Esophagus muscularis mucosa (tissue), 4 donors: ENCODE measurements around the gene USP49. TPM values are rescaled to one million over a fixed set of nuclear protein-coding genes. Genes with fewer than 3 reads are reported as not detected.

Experiments
- DNase-seq: peaks from one replicate; pipeline ENCODE4 v3.0.0-alpha.2; 2017; ENCODE audit errors: extremely low spot score
- H3K27ac ChIP-seq, 4 donors: fragments of 200-600 bp; sonication (generic); replicated peaks in 1 of 4; 1 replicate in 3 of 4; 2 replicates in 1 of 4; pipeline ENCODE4 v1.5.1; 2016 to 2019; ENCODE audit warnings: mild to moderate bottlenecking in 1 of 4
- H3K27me3 ChIP-seq, 4 donors: fragments of 200-600 bp; sonication (generic); one replicate each; pipeline versions ENCODE4 v1.5.1 to v1.6.0; 2016 to 2019
- H3K36me3 ChIP-seq, 4 donors: fragments of 200-600 bp; sonication (generic); one replicate each; pipeline ENCODE4 v1.5.1; 2016 to 2019
- H3K4me1 ChIP-seq, 4 donors: fragments of 200-600 bp; sonication (generic); one replicate each; pipeline ENCODE4 v1.5.1; 2016 to 2019
- H3K4me3 ChIP-seq, 4 donors: fragments of 200-600 bp; sonication (generic); 1 replicate in 2 of 4; 2 replicates in 2 of 4; pipeline ENCODE4 v1.5.1; 2016 to 2019; ENCODE audit warnings: mild to moderate bottlenecking in 4 of 4, moderate library complexity in 1 of 4
- H3K9me3 ChIP-seq, 4 donors: fragments of 200-600 bp; sonication (generic); 1 replicate in 3 of 4; 2 replicates in 1 of 4; pipeline ENCODE4 v1.5.1; 2016 to 2019
- CTCF ChIP-seq, 3 experiments: fragments of 200-600 bp in 2 of 3; fragments of 450-650 bp in 1 of 3; sonication (generic) in 2 of 3; IDR thresholded peaks; one replicate each; pipeline ENCODE4 v1.5.1; 2017 to 2019; ENCODE audit warnings: antibody characterized with exemption in 3 of 3, mild to moderate bottlenecking in 2 of 3, moderate library complexity in 1 of 3
- EP300 ChIP-seq: sonication (generic); formaldehyde crosslinking; IDR thresholded peaks from one replicate; pipeline ENCODE4 v1.6.1; 2017; ENCODE audit warnings: antibody characterized with exemption
- POLR2A ChIP-seq: fragments of 450-650 bp; IDR thresholded peaks from one replicate; pipeline ENCODE4 v1.6.1; 2017; ENCODE audit warnings: antibody characterized with exemption, moderate library complexity, mild to moderate bottlenecking, low read depth
- POLR2AphosphoS5 ChIP-seq, 2 donors: sonication (generic); formaldehyde crosslinking; IDR thresholded peaks; one replicate each; pipeline ENCODE4 v1.6.1; 2017; ENCODE audit warnings: antibody characterized with exemption in 2 of 2
- WGBS: methylation state at CpG from one replicate; pipeline ENCODE4 v1.1.5; 2018; 5-methylcytosine and 5-hydroxymethylcytosine counted together
- intact Hi-C: fragments of 100-400 bp; cut with DNase I; formaldehyde crosslinking; loops from one replicate; pipeline ENCODE4 v1.15.1; 2023
- total RNA-seq, 4 donors: library from RNA; depleted of rRNA; stranded (reverse); fragments of >200 nt; gene quantifications; one replicate each; pipeline versions ENCODE4 v1.1.0 to v1.2.1, GENCODE V29; 2016

Gene USP49
- total RNA-seq, 4 donors from 2014 or later: 1.3 to 2.5 (median 2.3) TPM

- H3K27me3 ChIP-seq: no peaks in the 10 kb centered on the region
- H3K4me1 ChIP-seq: peaks cover 10 to 13% (median 10%) of the 10 kb centered on the region in 4 donors
- peaks cover 72 to 100% (median 98%) of the 10 kb centered on the region in 4 donors for H3K36me3 ChIP-seq
- no peaks in the 10 kb centered on the region for H3K9me3 ChIP-seq
- no peak overlapping the region for H3K4me3 ChIP-seq
- no peak overlapping the region for H3K27ac ChIP-seq
- TF ChIP-seq EP300 (no peak), CTCF (IDR thresholded peaks at IDR 0.05) (no peak), POLR2A (no peak), POLR2AphosphoS5 (IDR thresholded peaks at IDR 0.05) (no peak)
- DNase-seq: no peak
- intact Hi-C loops: loop anchor here (10.0 kb wide), 1 partner anchor 87 kb away; no protein-coding TSS in a partner anchor
- 62% methylated on average over 2 of the region's 2 CpGs for WGBS
Measured at GRCh38 chr6:41931792-41932191, 36.6 kb upstream of the USP49 start.

- peaks cover 63 to 90% (median 86%) of the 10 kb centered on the region in 4 donors for H3K36me3 ChIP-seq
- no peak for DNase-seq
- intact Hi-C loops: loop anchor here (10.0 kb wide), 2 partner anchors 85 to 285 kb away; partner anchors contain the start of gene MRPS10
- H3K4me1 ChIP-seq: peaks cover 0 to 3% (median 0%) of the 10 kb centered on the region in 4 donors
- no peak overlapping the region for H3K27ac ChIP-seq
- no peaks in the 10 kb centered on the region for H3K9me3 ChIP-seq
- 93% methylated on average over 4 of the region's 6 CpGs for WGBS
- H3K4me3 ChIP-seq: no peak overlapping the region
- H3K27me3 ChIP-seq: no peaks in the 10 kb centered on the region
- TF ChIP-seq POLR2AphosphoS5 (IDR thresholded peaks at IDR 0.05) (no peak), CTCF (IDR thresholded peaks at IDR 0.05) (no peak), POLR2A (no peak), EP300 (no peak)
Measured at GRCh38 chr6:41929924-41930323, 34.7 kb upstream of the USP49 start.

- Histone ChIP-seq H3K27me3 (no peaks in the 10 kb centered on the region), H3K4me3 (no peak overlapping the region), H3K27ac (no peak overlapping the region), H3K36me3 (peaks cover 44 to 71% (median 64%) of the 10 kb centered on the region in 4 donors), H3K9me3 (no peaks in the 10 kb centered on the region), H3K4me1 (peaks cover 12 to 28% (median 16%) of the 10 kb centered on the region in 4 donors)
- intact Hi-C loops: loop anchor here (10.0 kb wide), 1 partner anchor 288 kb away; the partner anchor contains the start of gene MRPS10
- no peak for DNase-seq
- TF ChIP-seq POLR2A: no peak
- no peak for TF ChIP-seq EP300
- no peak for TF ChIP-seq POLR2AphosphoS5 (IDR thresholded peaks at IDR 0.05)
- TF ChIP-seq CTCF (IDR thresholded peaks at IDR 0.05): no peak
- WGBS: 88% methylated on average over 6 of the region's 6 CpGs
Measured at GRCh38 chr6:41927253-41927652, 32.1 kb upstream of the USP49 start.

GRCh38 chr6:41922154-41922553, 27.0 kb upstream of the USP49 start:
- no peaks in the 10 kb centered on the region for H3K27me3 ChIP-seq
- no peak for DNase-seq
- TF ChIP-seq CTCF (IDR thresholded peaks at IDR 0.05) (no peak), POLR2AphosphoS5 (IDR thresholded peaks at IDR 0.05) (no peak), POLR2A (no peak), EP300 (no peak)
- peak overlapping the region; percentile 71 to 92 (median 82) for H3K4me3 ChIP-seq
- intact Hi-C loops: loop anchor here (5.0 to 10.0 kb wide), 2 partner anchors 120 to 293 kb away; partner anchors contain the start of gene MRPS10
- peak overlapping the region in 1 of 4 donors; percentile 97 for H3K27ac ChIP-seq
- H3K4me1 ChIP-seq: peaks cover 35 to 66% (median 49%) of the 10 kb centered on the region in 4 donors
- no peaks in the 10 kb centered on the region for H3K9me3 ChIP-seq
- WGBS: 9% methylated on average over 7 of the region's 7 CpGs
- peaks cover 0 to 21% (median 16%) of the 10 kb centered on the region in 4 donors for H3K36me3 ChIP-seq

- H3K4me3 ChIP-seq: peak overlapping the region; percentile 71 to 92 (median 82)
Measured at GRCh38 chr6:41921712-41921998, 26.5 kb upstream of the USP49 start.

More at GRCh38 chr6:41921712-41921998, 26.5 kb upstream of the USP49 start:
- Histone ChIP-seq H3K27me3 (no peaks in the 10 kb centered on the region), H3K36me3 (peaks cover 1 to 21% (median 16%) of the 10 kb centered on the region in 4 donors), H3K4me1 (peaks cover 37 to 67% (median 54%) of the 10 kb centered on the region in 4 donors), H3K27ac (peak overlapping the region; percentile 92 to 99 (median 94)), H3K9me3 (no peaks in the 10 kb centered on the region)
- TF ChIP-seq POLR2AphosphoS5 (IDR thresholded peaks at IDR 0.05) (no peak), EP300 (no peak), CTCF (IDR thresholded peaks at IDR 0.05) (no peak), POLR2A (no peak)
- intact Hi-C loops: loop anchor here (2.0 to 10.0 kb wide), 3 partner anchors 121 to 293 kb away; partner anchors contain the start of genes MRPS10 and TOMM6
- 0% methylated on average over 18 of the region's 20 CpGs for WGBS
- DNase-seq: no peak
